K562 (cell line): Measurements from ENCODE around the gene ZNF667. TPM values are rescaled to one million over a fixed set of nuclear protein-coding genes. Genes with fewer than 3 reads are reported as not detected.

ENCODE experiments used
- ATF7 ChIP-seq: fragments of 450-650 bp; IDR thresholded peaks from 2 replicates; pipeline ENCODE4 v1.7.1; 2014; ENCODE audit warnings: mild to moderate bottlenecking, moderate library complexity
- BMI1 ChIP-seq: fragments of 150-350 bp; IDR thresholded peaks from 2 replicates; pipeline ENCODE4 v1.6.1; 2014; ENCODE audit warnings: low read length
- ESRRB ChIP-seq: fragments of 250-450 bp; sonication (Bioruptor Pico); IDR thresholded peaks from 2 replicates; pipeline ENCODE4 v1.5.0; 2020; ENCODE audit warnings: mild to moderate bottlenecking, moderate library complexity, borderline replicate concordance
- EZH2 ChIP-seq: IDR thresholded peaks from 2 replicates; pipeline ENCODE4 v1.6.1; 2012; ENCODE audit warnings: low read depth, mild to moderate bottlenecking, inconsistent platforms, low read length, borderline replicate concordance
- FOXA3 ChIP-seq, 2 experiments: fragments of 450-650 bp in 1 of 2; sonication (generic) in 1 of 2; formaldehyde crosslinking; IDR thresholded peaks in 1 of 2; conservative IDR thresholded peaks in 1 of 2; 2 replicates each; pipeline versions ENCODE4 v1.4.0 to v1.8.0; 2020 to 2022; ENCODE audit warnings: mild to moderate bottlenecking in 2 of 2, missing genetic modification reagents in 1 of 2
- GTF2F1 ChIP-seq: IDR thresholded peaks from 2 replicates; pipeline ENCODE4 v1.6.1; 2011; ENCODE audit warnings: low read depth, low read length, improper control_type of control experiment
- PRDM10 ChIP-seq: fragments of 450-650 bp; IDR thresholded peaks from 2 replicates; pipeline ENCODE4 v1.6.1; 2018; ENCODE audit not compliant: partially characterized antibody
- PREB ChIP-seq: sonication (generic); formaldehyde crosslinking; IDR thresholded peaks from 2 replicates; pipeline ENCODE4 v1.8.1; 2023; ENCODE audit warnings: mild to moderate bottlenecking, missing genetic modification reagents
- RBM22 ChIP-seq: fragments of 200-400 bp; formaldehyde crosslinking; IDR thresholded peaks from 2 replicates; pipeline ENCODE4 v1.6.1; 2018; ENCODE audit warnings: low read length, low read depth; ENCODE audit not compliant: poor library complexity, severe bottlenecking
- TAF7 ChIP-seq: fragments of 450-650 bp; IDR thresholded peaks from 2 replicates; pipeline ENCODE4 v1.6.1; 2016; ENCODE audit warnings: missing genetic modification characterization, missing compliant biosample characterization
- THRAP3 ChIP-seq: fragments of 450-650 bp; IDR thresholded peaks from 2 replicates; pipeline ENCODE4 v1.6.1; 2016; ENCODE audit warnings: mild to moderate bottlenecking, inconsistent platforms, borderline replicate concordance
- YY1 ChIP-seq, 3 experiments: IDR thresholded peaks; 2 replicates each; pipeline ENCODE4 v1.6.1; 2011; ENCODE audit warnings: low read length in 2 of 3, mild to moderate bottlenecking in 2 of 3, moderate library complexity in 2 of 3, borderline replicate concordance in 1 of 3, control low read depth in 1 of 3, low read depth in 1 of 3; ENCODE audit not compliant: insufficient read depth in 3 of 3, insufficient replicate concordance in 2 of 3, control insufficient read depth in 1 of 3, insufficient read length in 1 of 3; ENCODE audit errors: extremely low read depth in 1 of 3
- ZBTB12 ChIP-seq: fragments of 250-450 bp; sonication (Bioruptor Pico); IDR thresholded peaks from 2 replicates; pipeline ENCODE4 v1.4.0; 2020
- ZNF143 ChIP-seq: sonication (generic); formaldehyde crosslinking; IDR thresholded peaks from 2 replicates; pipeline ENCODE4 v1.9.0; 2022; ENCODE audit warnings: mild to moderate bottlenecking, missing genetic modification reagents
- ZNF512 ChIP-seq: IDR thresholded peaks from 2 replicates; pipeline ENCODE4 v1.6.1; 2016; ENCODE audit warnings: missing genetic modification characterization, missing compliant biosample characterization
- ZNF655 ChIP-seq: fragments of 250-450 bp; sonication (Bioruptor Pico); IDR thresholded peaks from 2 replicates; pipeline ENCODE4 v1.5.0; 2021
- polyA plus RNA-seq, 8 experiments: library from polyadenylated mRNA; depleted of rRNA in 4 of 8; stranded (reverse) in 5 of 8; unstranded in 3 of 8; fragments of >200 nt; fragmentation: Nextera tagmentation in 2 of 8; fragmentation: Illumina TruSeq in 1 of 8; extraction: Ambion mirVana in 2 of 8; extraction: Trizol in 1 of 8; gene quantifications; 2 replicates each; pipeline versions ENCODE4 v1.2.1 to v1.2.3, GENCODE V29; 2011 to 2014; ENCODE audit warnings: inconsistent platforms in 1 of 8, missing spikeins in 1 of 8
- total RNA-seq, 7 experiments: library from RNA; depleted of rRNA in 6 of 7; stranded (reverse); fragments of >200 nt in 6 of 7; fragmentation: Illumina TruSeq in 2 of 7; extraction: Trizol in 2 of 7; gene quantifications; 2 replicates each; pipeline versions ENCODE4 v1.2.1 to v1.2.3, GENCODE V29; 2011 to 2021; ENCODE audit warnings: low replicate concordance in 1 of 7

Gene ZNF667
- total and polyA plus RNA-seq, 9 of the 15 experiments (the other 6 are each of a cell fraction or from before 2014, with no cell fraction given): not detected

- TF ChIP-seq ZNF655 (CRISPR knock-in tag): no peak
- TF ChIP-seq ZBTB12 (CRISPR knock-in tag): no peak
- TF ChIP-seq BMI1: no peak
- no peak for TF ChIP-seq TAF7 (tag)
- TF ChIP-seq ZNF143 (CRISPR knock-in tag): peak; percentile 95
- no peak for TF ChIP-seq THRAP3
- no peak for TF ChIP-seq EZH2
- no peak for TF ChIP-seq RBM22
- TF ChIP-seq ATF7: peak; percentile 58; the same call in 1 of the 2 replicates
- TF ChIP-seq ZNF512 (tag): no peak
- TF ChIP-seq GTF2F1: no peak
- TF ChIP-seq YY1 (IDR thresholded peaks at IDR 0.05; ENCODE audit: borderline replicate concordance in 1 of 3, control insufficient read depth in 1 of 3, extremely low read depth in 1 of 3, insufficient read depth in 3 of 3, insufficient read length in 1 of 3, insufficient replicate concordance in 2 of 3, low read depth in 1 of 3, low read length in 2 of 3): peak in 2 of 3 experiments; percentile 35 to 39
- TF ChIP-seq ESRRB (CRISPR knock-in tag): no peak
- TF ChIP-seq FOXA3 (CRISPR knock-in tag; conservative IDR thresholded peaks at IDR 0.05 in 1 of 2, IDR thresholded peaks at IDR 0.05 in 1 of 2): 0 out of 4 replicates have a peak, but pooled peaks of 1 of the 2 experiments have one; percentile 14
- TF ChIP-seq PRDM10: no peak
- TF ChIP-seq PREB (CRISPR knock-in tag): no peak
Measured at GRCh38 chr19:56403764-56404704, 73.1 kb downstream of the ZNF667 start, which contains the start of gene ZNF583 (continued).
